Measurements from ENCODE around the gene KLHL11.
A peak's percentile ranks its signal among the peaks of the same experiment; 100 is the strongest.

KLHL11 gene

DNA sequence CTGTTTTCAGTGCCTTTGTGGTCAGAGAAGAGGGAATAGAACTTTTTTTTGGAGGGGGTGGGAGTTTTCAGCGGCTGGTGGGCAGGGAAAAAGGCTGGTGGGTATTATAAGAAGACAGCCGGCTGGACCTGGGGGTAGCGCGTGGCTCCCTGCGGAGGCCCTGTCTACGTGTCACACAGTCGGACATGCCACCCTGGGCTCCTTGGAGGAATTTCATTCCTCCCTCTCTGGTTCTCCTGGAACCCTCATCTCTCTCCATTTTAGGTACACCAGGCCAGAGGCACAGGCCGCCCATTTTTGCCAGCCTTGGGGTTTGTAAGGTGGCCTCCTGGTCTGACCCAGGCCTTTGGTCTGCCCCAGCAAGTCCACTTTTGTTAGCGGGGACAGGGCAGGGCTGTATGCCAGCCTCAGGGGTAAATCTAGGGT lies 51.5 kb downstream of the KLHL11 start:
- FAIRE-seq (no peak), DNase-seq (ENCODE audit: insufficient read length, low spot score) (no peak)
- no peak for TF ChIP-seq CTCF (IDR thresholded peaks at IDR 0.05; ENCODE audit: insufficient read depth, missing control alignments)

DNA sequence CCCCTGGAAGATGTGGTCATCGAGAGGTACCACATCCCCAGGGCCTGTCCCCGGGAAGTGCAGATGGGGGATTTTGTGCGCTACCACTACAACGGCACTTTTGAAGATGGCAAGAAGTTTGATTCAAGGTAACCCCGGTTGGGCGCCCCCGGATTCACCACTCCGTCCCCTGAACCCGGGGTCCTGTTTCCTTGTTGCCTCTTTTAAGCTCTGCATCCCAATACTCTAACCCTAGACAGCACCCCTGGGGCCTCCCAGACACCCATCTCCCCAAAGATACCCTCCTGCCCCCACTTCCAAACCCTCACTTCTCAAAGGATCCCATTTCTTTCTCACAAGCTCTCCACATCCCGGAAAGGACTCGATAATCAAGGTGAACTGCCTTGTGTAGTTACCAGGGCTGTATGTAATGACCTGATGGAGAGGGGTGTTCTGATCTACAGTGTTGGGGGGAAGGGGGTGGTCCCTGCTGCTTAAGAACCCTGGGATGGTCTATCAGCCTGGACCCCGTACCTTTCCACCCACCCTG lies 52.0 kb downstream of the KLHL11 start:
- no peak for FAIRE-seq
- no peak for TF ChIP-seq CTCF (IDR thresholded peaks at IDR 0.05; ENCODE audit: insufficient read depth, missing control alignments)
- DNase-seq (ENCODE audit: insufficient read length, low spot score), result no peak

DNA sequence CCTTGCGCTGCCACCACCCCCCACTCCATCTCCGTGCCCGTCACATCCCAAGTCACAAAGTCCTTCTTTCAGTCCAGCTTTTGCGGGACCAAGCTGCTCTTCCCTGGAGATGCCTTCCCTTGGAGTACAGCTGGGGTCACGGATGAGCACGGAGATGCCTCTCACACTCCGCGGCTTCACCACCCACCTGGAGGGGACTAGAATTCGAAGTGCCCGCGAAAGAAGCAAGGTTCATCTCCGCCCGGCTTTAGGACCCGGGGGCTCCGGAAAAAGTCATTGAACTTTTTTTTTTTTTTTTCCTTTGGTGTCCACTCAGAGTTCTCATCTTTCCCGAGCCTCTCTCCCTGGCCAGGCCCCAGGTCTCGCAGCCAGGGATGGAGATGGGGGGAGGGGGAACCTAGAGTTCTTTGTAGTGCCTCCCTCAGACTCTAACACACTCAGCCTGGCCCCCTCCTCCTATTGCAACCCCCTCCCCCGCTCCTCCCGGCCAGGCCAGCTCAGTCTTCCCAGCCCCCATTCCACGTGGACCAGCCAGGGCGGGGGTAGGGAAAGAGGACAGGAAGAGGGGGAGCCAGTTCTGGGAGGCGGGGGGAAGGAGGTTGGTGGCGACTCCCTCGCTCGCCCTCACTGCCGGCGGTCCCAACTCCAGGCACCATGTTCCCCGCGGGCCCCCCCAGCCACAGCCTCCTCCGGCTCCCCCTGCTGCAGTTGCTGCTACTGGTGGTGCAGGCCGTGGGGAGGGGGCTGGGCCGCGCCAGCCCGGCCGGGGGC lies 52.7 kb downstream of the KLHL11 start, which contains the start of gene FKBP10:
TSS of gene FKBP10 (plus strand) at position 624 of the 771 bp plus-strand sequence. CDS start at position 655, 31 bp downstream.
- no peak for TF ChIP-seq CTCF (IDR thresholded peaks at IDR 0.05; ENCODE audit: insufficient read depth, missing control alignments)
- FAIRE-seq (no peak), DNase-seq (ENCODE audit: insufficient read length, low spot score) (peak; percentile 50)

- FAIRE-seq (no peak), DNase-seq (ENCODE audit: insufficient read length, low spot score) (peak; percentile 78)
- peak; percentile 73 for TF ChIP-seq CTCF (IDR thresholded peaks at IDR 0.05; ENCODE audit: insufficient read depth, missing control alignments)
Observed at GRCh38 chr17:41811549-41812380, 53.5 kb downstream of the KLHL11 start, which contains the start of gene P3H4. Gene P3H4, minus strand, starts transcription at chr17:41811949. Its CDS starts 34 bp downstream, at chr17:41811915.

DNA sequence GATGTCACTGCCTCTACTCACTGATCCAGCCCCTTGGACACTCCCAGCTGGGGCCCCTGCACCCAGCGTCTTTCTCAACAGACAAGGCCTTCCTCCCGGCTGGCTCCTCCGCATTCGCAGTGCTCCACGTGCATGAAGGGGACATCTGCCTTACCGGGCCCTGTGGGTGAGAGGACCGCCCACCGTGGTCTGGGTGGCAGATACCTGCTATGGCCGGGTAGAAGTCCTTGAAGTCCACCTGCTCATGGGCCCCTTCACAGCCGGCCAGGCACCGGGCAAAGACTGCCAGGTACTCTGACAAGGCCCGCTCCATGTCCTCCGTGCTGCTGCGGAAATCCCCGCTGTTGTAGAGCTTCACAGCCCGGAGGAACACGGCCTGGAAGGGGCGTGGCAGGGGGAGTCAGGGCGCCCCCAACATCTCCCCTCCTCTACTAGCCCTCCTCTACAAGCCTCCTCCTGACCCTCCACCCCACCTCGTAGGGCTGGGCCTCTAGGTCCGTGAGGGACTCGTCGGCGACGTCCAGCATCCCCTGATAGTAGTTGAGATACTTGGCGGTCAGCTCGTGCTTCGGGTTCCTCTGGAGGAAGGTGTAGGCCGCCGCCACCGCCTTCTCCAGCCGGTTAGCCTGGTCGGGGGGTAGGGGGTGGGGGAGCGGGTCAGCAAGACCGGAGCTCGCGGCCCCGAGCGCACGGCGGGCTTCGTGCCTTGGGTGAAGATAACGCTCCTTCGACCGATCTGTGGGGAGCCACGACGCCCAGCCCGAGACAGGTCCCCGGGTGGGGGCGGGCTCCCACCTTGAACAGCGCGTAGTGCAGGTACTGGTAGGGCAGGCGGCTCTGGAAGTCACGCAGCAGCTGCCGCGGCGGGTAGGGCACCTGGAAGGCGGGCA lies 54.3 kb downstream of the KLHL11 start:
- FAIRE-seq (no peak), DNase-seq (ENCODE audit: insufficient read length, low spot score) (no peak)
- no peak for TF ChIP-seq CTCF (IDR thresholded peaks at IDR 0.05; ENCODE audit: insufficient read depth, missing control alignments)

- no peak for DNase-seq (ENCODE audit: insufficient read length, low spot score)
- no peak for TF ChIP-seq CTCF (IDR thresholded peaks at IDR 0.05; ENCODE audit: insufficient read depth, missing control alignments)
- no peak for FAIRE-seq
Observed at GRCh38 chr17:41806685-41807445, 58.4 kb downstream of the KLHL11 start.
